Natural killer cell (primary cell): ENCODE data around the gene DTNB. TPM values are rescaled to one million over a fixed set of nuclear protein-coding genes. Genes with fewer than 3 reads are reported as not detected.

Experiments
- ATAC-seq, 3 donors: fragments of 150-1000 bp in 2 of 3; fragments of 200-7000 bp in 1 of 3; cut with Tn5 transposase; 1 replicate in 1 of 3; 2 replicates in 2 of 3; pipeline ENCODE4 v1.10.0; 2021; ENCODE audit warnings: mild to moderate bottlenecking in 2 of 3, moderate library complexity in 2 of 3
- DNase-seq, 2 donors: peaks; one replicate each; pipeline versions ENCODE4 v3.0.0 to v3.0.0-alpha.2; 2013 to 2021; ENCODE audit warnings: mixed read lengths in 1 of 2
- H3K27ac ChIP-seq: one replicate; pipeline ENCODE4 v1.5.1; 2013; ENCODE audit warnings: mild to moderate bottlenecking, low read length
- H3K27me3 ChIP-seq: one replicate; pipeline ENCODE4 v1.6.1; 2013; ENCODE audit warnings: low read length; ENCODE audit not compliant: control insufficient read depth, insufficient read depth
- H3K36me3 ChIP-seq: one replicate; pipeline ENCODE4 v1.6.1; 2013; ENCODE audit warnings: low read length; ENCODE audit not compliant: control insufficient read depth, insufficient read depth
- H3K4me1 ChIP-seq: one replicate; pipeline ENCODE4 v1.6.1; 2013; ENCODE audit warnings: low read length; ENCODE audit not compliant: control insufficient read depth, insufficient read depth
- H3K4me3 ChIP-seq: one replicate; pipeline ENCODE4 v1.5.1; 2013; ENCODE audit warnings: low read length
- H3K9me3 ChIP-seq: one replicate; pipeline ENCODE4 v1.6.1; 2013; ENCODE audit warnings: low read length; ENCODE audit not compliant: control insufficient read depth, insufficient read depth
- H3K27ac Mint-ChIP-seq, 2 donors: one replicate each; pipeline ENCODE4 v1.8.0; 2022; ENCODE audit warnings: mild to moderate bottlenecking in 2 of 2, mixed read lengths in 2 of 2, moderate library complexity in 1 of 2
- H3K27me3 Mint-ChIP-seq, 2 donors: one replicate each; pipeline ENCODE4 v1.8.0; 2022; ENCODE audit warnings: low read depth in 2 of 2, mixed read lengths in 2 of 2
- H3K36me3 Mint-ChIP-seq: one replicate; pipeline ENCODE4 v1.8.0; 2022; ENCODE audit warnings: mixed read lengths
- H3K4me1 Mint-ChIP-seq, 2 donors: one replicate each; pipeline ENCODE4 v1.8.0; 2022; ENCODE audit warnings: mixed read lengths in 2 of 2
- H3K4me3 Mint-ChIP-seq: one replicate; pipeline ENCODE4 v1.8.0; 2022; ENCODE audit warnings: mild to moderate bottlenecking, moderate library complexity, mixed read lengths
- H3K9me3 Mint-ChIP-seq, 2 donors: one replicate each; pipeline ENCODE4 v1.8.0; 2022; ENCODE audit warnings: mixed read lengths in 2 of 2
- WGBS: methylation state at CpG from one replicate; pipeline ENCODE4 v1.1.7; 2013; ENCODE audit warnings: missing lambda C conversion rate; ENCODE audit not compliant: insufficient coverage; 5-methylcytosine and 5-hydroxymethylcytosine counted together
- intact Hi-C: fragments of 100-400 bp; cut with micrococcal nuclease; formaldehyde crosslinking; loops from one replicate; pipeline ENCODE4 v1.14.2; 2022
- total RNA-seq, 4 donors: library from RNA; stranded (reverse); fragments of 120-200 nt in 1 of 4; gene quantifications; one replicate each; pipeline versions ENCODE4 v1.2.3 to v1.2.4, GENCODE V29; 2013 to 2022
- TF ChIP-seq, protein P1 (sequence below): fragments of 200-600 bp; IDR thresholded peaks from one replicate; pipeline ENCODE4 v1.8.0; 2022; ENCODE audit warnings: antibody characterized with exemption

Gene DTNB
- total RNA-seq, 3 donors from 2014 or later (not counting 1 experiment from before 2014, with no cell fraction given): 20.8 to 33.7 (median 23.6) TPM

- no peak overlapping the region for H3K27ac ChIP-seq
These were observed 333.0 kb downstream of the DTNB start for GRCh38 chr2:25340181-25340921.

DNA sequence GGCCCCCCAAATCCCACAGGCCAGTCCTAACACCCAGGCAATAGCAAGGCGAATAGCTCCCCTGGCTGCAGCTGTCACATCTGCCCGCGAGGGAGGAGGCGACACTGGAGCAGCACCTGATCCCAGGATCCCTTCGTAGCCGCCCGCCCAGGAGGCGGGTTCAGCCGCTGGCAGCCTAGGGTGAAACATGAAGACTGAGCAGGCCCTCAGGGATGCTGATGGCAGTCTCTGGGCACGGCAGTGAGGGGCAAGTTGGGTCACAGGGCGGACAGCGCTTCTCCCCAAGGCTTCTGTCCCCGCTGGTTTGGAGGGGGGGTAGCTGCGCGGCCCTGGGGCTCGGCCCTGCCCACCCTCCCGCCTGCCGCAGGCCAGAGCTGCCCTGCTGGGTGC, 333.6 kb downstream of the DTNB start:
- H3K36me3 ChIP-seq: no peaks in the 10 kb centered on the region
- H3K36me3 Mint-ChIP-seq: no peaks in the 10 kb centered on the region
- peak overlapping the region; percentile 1 to 58 for H3K27ac Mint-ChIP-seq
- no peak for ATAC-seq
- H3K9me3 Mint-ChIP-seq: no peaks in the 10 kb centered on the region
- intact Hi-C loops: loop anchor here (5.0 kb wide), 1 partner anchor 32 kb away; no protein-coding TSS in a partner anchor
- 88% methylated on average over 18 of the region's 18 CpGs for WGBS
- peak in 1 of 2 donors; percentile 51 for DNase-seq
- peaks cover 52% of the 10 kb centered on the region for H3K4me1 ChIP-seq
- TF ChIP-seq, protein P1, sequence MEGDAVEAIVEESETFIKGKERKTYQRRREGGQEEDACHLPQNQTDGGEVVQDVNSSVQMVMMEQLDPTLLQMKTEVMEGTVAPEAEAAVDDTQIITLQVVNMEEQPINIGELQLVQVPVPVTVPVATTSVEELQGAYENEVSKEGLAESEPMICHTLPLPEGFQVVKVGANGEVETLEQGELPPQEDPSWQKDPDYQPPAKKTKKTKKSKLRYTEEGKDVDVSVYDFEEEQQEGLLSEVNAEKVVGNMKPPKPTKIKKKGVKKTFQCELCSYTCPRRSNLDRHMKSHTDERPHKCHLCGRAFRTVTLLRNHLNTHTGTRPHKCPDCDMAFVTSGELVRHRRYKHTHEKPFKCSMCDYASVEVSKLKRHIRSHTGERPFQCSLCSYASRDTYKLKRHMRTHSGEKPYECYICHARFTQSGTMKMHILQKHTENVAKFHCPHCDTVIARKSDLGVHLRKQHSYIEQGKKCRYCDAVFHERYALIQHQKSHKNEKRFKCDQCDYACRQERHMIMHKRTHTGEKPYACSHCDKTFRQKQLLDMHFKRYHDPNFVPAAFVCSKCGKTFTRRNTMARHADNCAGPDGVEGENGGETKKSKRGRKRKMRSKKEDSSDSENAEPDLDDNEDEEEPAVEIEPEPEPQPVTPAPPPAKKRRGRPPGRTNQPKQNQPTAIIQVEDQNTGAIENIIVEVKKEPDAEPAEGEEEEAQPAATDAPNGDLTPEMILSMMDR: no peak
- no peaks in the 10 kb centered on the region for H3K9me3 ChIP-seq
- H3K27ac ChIP-seq: no peak overlapping the region
- no peaks in the 10 kb centered on the region for H3K27me3 Mint-ChIP-seq
- H3K4me1 Mint-ChIP-seq: peaks cover 30 to 45% of the 10 kb centered on the region in 2 donors
- no peaks in the 10 kb centered on the region for H3K27me3 ChIP-seq
- peak overlapping the region; percentile 76 for H3K4me3 Mint-ChIP-seq
- H3K4me3 ChIP-seq: no peak overlapping the region

More at GRCh38 chr2:25340181-25340921, 333.0 kb downstream of the DTNB start:
- Histone ChIP-seq H3K4me3 (peak overlapping the region; percentile 34), H3K27me3 (no peaks in the 10 kb centered on the region), H3K36me3 (no peaks in the 10 kb centered on the region), H3K9me3 (no peaks in the 10 kb centered on the region), H3K4me1 (peaks cover 49% of the 10 kb centered on the region)
- no peaks in the 10 kb centered on the region for H3K27me3 Mint-ChIP-seq
- peak overlapping the region in 1 of 2 donors; percentile 58 for H3K27ac Mint-ChIP-seq
- H3K36me3 Mint-ChIP-seq: no peaks in the 10 kb centered on the region
- TF ChIP-seq, protein P1: no peak
- H3K4me1 Mint-ChIP-seq: peaks cover 24 to 39% of the 10 kb centered on the region in 2 donors
- H3K4me3 Mint-ChIP-seq: peak overlapping the region; percentile 77
- ATAC-seq: no peak
- peak in 1 of 2 donors; percentile 47 for DNase-seq
- H3K9me3 Mint-ChIP-seq: no peaks in the 10 kb centered on the region
- 11% methylated on average over 73 of the region's 73 CpGs for WGBS
- intact Hi-C loops: loop anchor here (5.0 kb wide), 1 partner anchor 33 kb away; no protein-coding TSS in a partner anchor

- Mint-ChIP-seq H3K9me3 (no peaks in the 10 kb centered on the region), H3K27ac (peak overlapping the region; percentile 1 to 58), H3K27me3 (no peaks in the 10 kb centered on the region), H3K4me3 (peak overlapping the region; percentile 76), H3K36me3 (no peaks in the 10 kb centered on the region), H3K4me1 (peaks cover 35 to 50% of the 10 kb centered on the region in 2 donors)
- Histone ChIP-seq H3K27ac (no peak overlapping the region), H3K9me3 (no peaks in the 10 kb centered on the region), H3K4me1 (peaks cover 56% of the 10 kb centered on the region), H3K27me3 (no peaks in the 10 kb centered on the region), H3K4me3 (no peak overlapping the region), H3K36me3 (no peaks in the 10 kb centered on the region)
- peak in 1 of 2 donors; percentile 25 for DNase-seq
- intact Hi-C loops: no loop called here
- no peak for ATAC-seq
- TF ChIP-seq, protein P1: no peak
- WGBS: 93% methylated on average over 8 of the region's 8 CpGs
These were observed 334.1 kb downstream of the DTNB start for GRCh38 chr2:25339211-25339674.
